Measurements from ENCODE around the gene FOXP1.

The FOXP1 gene

DNA sequence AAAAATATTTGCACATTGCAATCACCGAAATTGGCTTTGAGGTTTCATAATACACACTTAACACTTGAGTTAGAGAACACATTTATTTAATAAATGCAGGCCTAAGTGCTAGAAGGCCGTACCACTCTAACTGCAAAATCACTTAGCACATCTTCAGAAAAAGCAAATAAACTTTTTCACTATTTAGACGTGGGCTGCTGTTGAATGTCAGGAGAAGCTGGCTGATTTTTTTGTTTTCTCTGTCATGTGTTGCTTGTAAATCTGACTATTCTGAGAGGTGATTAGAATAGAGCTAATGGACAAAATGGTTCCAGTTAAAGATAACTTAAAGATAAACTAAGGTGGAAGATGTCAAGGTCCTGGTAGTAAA lies 265.1 kb downstream of the FOXP1 start:
- no peak for DNase-seq

DNA sequence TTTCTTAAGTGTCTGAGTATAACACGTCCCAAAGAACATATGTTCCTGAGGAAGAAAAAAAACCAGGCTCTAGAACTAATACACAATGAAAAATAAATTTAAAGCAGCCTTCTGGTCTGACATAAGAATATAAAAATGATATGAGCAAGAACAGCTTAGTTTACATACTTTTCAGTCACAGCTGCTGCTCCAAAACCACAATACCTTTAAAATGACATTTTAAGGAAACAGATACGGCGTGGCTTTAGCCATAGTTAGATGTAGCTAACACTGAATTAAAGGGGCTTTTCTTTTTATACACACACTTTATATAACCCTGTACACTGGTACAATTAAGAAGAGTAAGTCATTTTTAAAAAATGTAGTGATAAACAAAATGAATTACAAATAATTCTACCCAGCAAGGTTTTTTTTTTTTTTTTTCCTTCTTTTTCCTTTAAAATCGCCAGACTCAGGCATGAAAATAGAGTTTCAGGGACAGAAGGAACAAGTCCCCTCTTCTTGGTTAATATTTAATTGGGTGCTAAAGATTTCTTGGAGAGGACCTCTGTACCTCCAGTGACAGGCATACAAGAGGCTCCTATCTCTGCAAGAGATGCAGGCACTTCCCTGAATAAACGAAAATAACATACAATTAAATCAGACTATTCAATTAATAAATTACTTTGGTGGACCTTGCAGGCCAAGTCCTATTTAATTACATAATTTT lies 265.6 kb downstream of the FOXP1 start:
- DNase-seq, result no peak

DNA sequence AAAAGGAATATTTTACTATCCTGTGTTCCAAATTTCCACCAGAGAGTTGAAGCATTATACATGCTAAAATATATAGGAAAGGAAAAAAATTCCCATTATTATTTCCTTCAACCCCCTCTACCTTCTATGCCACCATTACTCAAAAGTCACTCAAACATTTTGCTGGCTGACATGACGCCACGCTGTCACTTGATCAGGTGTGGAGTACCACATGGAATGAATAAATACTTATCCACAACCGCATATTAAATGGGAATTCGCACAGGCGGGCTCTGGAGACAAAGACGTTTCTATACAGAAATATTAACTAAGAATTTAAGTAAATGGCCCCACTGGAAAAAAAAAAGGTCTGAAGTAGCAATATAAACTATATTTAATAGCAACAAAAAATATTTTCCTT lies 266.4 kb downstream of the FOXP1 start:
- no peak for DNase-seq

DNA sequence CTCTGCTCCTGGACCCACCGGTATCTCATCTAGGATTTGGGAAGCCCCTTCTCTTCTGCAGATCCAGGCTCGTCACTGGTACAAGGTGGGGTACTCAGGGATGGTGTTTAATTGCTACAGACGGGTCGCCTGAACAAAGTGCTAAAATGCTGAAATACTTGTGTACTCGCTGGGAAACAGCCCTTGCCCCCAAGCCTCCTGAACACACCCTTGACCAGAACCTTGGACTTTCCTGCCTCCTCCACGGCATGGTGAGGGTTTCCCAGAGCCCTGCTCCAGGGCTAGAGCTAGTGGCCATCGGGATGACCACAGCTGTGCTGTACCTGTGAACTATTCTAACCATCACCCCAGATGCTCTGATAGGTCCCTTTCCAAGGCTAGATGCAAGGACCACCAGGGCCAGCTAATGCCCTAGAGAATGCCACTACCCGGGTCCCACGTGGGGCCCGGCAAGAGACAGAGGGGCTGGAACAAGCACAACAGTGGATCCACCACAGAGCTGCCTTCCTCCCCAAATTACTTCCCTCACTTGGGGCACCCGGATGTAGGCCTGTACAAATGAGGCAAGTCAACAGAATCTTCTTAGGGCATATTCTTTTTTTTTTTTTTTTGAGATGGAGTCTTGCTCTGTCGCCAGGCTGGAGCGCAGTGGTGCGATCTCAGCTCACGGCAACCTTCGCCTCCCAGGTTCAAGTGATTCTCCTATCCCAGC lies 267.3 kb downstream of the FOXP1 start:
- DNase-seq, result no peak

DNA sequence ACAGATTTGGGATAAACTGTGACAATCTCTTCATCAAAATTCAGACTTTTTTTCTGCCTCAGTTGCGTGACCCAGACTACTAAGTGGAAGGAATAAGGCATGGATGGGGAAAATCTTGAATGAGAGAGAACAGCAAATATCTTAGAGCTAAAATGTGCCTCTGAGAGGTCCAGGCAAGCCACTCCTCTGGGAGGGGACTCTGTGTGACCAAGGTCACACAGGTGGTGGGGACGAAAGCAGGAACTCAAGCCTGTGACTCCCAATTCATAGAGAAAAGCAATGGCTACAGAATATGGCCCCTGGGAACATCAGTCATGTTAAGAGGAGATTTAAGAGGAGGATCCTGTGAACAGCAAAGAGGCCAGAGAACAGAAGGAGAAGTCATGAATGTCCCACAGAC lies 268.1 kb downstream of the FOXP1 start:
- DNase-seq, result no peak

DNA sequence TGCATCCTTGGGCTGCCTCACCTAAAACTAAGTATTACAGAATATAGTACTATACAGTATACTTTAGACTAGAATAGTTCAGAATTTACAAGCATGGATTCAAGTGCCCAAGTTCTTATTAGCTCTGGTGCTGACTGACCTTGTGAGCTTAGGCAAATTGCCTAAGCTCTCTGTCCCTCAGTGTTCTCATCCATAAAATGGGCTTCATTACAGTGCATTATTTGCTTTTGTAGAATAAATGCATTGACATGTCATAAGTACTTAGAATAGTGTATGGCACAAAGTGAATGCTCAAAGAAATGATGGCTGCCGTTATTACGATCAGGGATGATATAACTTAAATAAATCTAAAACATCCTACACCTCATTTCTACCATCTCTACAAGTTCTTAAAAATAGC lies 269.7 kb downstream of the FOXP1 start:
- DNase-seq, result no peak

DNA sequence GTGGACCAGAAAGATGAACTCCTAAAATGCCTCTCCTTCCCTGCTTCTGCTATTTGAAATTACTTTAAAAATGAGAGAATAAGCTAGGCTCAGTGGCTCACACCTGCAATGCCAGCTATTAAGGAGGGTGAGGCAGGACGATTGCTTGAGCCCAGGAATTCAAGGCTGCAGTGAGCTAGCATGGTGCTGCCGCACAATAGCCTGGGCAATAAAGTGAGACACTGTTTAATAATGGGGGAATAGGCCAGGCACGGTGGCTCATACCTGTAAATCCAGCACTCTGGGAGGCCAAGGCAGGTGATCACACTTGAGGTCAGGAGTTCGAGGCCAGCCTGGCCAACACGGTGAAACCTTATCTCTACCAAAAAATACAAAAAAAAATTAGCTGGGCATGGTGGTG lies 271.1 kb downstream of the FOXP1 start:
- no peak for DNase-seq

DNA sequence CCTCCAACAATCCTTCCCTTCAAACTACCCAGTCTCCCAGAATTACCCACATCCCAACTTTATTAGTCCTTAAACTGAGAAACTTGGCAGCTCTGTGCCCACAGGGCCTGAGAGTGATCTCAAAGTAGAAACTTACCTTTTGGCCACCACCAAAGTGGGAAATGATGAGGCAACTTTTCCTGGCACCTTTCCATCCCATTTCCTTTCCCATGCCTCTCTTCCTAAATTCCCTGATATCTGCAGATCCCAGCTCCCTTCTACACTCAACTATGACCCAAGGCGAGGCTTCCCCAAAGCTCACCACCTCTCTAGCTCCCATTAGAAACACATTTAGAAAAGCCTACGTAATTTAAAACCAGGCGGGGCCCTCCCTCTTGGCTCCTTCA lies 271.9 kb downstream of the FOXP1 start:
- DNase-seq, result no peak

DNA sequence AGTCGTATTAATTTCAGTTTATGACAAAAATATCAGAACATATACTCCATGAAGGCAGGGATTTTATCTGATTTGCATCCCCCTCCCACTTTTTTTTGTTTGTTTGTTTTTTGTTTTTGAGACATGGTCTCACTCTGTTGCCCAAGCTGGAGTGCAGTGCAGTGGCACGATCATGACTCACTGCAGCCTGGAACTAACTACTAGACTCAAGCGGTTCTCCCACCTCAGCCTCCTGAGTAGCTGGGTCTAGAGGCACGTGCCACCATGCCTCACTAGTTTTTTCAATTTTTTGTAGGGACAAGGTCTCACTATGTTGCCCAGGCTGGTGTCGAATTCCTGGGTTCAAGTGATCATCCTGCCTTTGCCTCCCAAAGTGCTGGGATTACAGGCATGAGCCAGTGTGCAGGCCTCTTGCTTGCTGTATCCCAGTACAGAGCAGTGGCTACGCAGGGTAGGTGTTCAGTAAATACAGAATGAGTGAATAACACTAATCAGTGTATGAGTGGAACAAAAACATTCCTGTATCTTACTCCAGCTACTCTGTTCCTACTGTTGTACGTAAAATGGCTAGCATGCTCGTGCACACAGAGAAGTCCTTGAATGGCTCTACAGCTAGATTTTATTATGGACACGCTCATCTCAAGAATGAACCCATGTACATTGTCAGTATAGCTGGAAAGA lies 272.4 kb downstream of the FOXP1 start:
- no peak for DNase-seq

DNA sequence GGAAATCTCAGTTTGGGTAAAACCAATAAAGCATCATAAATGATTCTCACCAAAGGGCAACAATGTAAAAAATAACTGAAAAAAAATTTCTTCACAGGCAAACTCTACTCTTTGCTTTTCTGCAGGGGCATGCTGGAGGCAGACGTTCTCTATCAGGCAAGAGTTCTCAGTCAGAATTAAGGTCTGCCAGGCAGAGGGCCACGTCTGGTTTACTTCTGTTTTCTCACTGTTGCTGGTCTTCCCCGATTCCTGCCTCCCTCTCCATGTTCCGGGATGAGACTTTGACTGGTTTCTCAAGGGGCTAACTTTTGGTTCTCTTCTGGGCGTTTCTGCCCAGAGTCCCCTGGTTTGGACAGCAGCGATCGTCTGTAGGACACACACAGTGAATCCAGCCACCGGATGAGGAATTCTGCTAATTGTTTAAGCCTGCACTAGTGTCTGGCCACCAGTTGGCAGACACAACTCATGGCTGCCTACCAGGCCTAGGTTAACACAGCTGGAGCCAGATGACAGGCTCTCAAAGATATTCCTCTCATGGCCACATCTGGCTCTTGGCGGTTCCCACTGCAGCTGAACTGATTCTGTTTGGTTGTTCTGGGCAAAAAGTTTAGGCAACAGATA lies 273.1 kb downstream of the FOXP1 start:
- DNase-seq, result no peak

DNA sequence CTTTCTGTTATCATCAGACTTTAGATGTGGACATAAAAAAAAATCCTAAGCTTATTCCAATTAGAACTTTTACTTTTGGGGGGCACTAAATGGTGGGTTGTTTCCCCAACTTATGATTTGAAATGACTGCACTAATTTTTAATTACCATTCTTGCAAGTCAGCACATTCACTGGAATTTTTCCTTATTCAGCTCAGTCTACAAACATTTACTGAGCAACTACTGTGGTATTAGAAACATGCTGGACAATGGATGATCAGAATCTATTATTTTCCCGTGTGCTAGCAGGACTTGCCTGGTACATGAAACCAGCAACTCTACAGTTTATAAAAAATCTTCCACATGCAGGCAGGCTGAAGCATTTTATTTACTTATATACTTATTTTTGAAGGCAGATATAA lies 273.6 kb downstream of the FOXP1 start:
- no peak for DNase-seq

DNA sequence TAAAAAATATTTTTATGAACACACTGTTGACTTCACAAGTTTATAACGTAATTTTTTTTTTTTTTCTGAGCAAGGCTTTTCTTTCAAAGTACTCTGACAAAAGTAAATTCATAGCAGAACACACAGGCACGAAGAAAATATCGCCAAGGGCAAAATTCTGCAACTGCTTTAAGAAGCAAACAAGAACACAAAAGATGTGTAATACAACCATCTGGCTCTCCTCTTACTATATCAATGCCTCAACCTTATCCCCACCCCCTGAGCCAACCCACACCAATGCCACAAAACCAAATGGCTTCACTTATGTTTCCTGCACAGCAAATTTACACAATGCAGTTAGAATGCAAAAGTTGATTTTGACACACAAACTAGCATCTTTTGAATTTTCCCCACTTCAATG lies 274.2 kb downstream of the FOXP1 start:
- no peak for DNase-seq

DNA sequence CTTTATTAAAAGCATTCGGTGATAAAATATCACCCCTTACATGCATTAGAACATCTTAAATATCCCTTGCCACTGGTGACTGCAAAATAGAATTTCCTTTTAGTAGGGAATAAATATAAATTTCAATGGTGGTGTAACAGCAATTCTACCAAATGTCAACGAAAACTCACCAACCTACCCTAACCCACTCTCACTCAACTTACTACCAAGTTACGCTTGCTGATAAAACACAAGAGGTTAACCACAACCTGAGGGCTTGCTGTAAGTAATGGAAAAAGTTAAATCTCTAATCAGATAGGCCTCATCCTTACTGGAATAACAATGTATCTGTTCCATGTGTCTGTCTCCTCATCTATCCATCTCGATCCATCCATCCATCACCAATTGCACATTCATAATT lies 274.7 kb downstream of the FOXP1 start:
- DNase-seq, result no peak

DNA sequence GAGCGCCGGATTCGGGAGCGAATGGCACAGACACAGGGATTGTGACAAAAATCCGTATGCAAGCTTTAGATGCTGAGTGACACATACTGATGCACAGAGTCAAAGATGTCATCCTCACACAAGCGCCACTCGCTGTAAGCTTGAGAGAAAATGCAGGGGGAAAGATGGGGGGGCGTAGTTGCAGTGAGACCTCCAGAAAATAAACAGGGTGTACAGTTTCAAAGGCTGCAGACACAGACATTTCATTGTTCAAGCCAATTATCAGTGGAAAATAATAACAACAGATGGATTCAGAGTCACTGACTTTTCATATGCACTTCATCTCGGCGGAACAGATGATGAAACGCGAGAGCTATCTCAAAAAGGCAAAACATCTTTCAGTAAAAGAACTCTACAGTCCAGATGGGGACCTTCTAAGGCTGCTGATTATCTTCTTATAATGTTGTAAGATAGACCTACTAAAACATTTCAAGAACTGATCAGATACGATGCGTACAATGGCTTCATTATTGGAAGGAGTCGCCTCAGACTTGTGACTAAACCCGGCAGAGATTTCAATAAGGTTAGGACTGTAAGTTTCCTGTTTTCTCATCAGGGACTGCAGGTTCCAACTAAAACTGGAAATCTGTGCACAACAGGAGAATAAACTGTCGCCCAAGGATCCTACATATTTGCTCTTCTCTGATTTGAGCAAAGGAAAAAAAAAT lies 275.4 kb downstream of the FOXP1 start:
- DNase-seq, result no peak

DNA sequence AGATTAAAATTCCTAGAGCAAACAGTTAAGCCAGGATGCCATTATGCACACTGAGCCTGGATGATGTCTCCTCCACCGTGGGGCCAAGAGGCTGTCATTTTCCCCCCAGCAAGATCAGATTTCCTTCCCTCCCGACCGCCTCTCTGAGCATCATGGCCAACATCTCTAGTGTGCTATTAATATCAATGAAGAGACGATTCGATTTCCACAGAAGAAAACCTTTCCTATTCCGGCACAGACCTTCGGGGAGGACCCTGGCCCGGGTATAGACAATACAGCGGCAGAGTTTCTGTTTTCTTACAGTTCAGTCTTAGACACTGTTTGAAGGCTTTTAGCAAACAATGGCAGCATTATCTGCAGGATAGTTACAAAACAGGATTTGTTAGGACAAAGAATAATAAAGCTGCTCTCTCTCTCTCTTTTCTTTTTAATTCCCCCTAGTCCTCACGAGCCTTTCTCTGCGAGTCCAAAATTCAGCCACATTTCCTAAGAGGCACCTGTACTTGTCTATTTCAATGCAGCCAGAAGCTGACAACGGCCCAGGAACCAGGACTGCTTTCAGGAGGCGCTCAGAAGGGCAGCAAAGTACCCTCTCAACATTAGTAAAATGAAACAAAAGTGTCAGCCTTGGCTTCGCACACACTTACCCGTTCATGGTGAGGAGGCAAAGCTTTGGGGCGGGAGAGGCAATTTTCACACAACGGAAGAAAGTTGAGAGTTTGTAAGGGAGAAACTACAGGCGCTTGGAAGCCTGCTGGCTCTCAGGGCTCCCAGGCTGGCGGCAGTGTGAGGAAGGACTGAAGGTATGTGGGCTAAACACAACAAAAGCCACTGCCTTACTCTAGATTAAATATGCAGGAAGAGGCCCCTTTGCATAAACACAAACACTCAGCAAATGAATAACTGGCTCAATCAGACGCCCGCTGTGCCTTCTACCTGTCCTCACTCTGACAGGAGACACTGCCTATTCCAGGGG lies 278.0 kb downstream of the FOXP1 start:
- DNase-seq, result peak; percentile 62

DNA sequence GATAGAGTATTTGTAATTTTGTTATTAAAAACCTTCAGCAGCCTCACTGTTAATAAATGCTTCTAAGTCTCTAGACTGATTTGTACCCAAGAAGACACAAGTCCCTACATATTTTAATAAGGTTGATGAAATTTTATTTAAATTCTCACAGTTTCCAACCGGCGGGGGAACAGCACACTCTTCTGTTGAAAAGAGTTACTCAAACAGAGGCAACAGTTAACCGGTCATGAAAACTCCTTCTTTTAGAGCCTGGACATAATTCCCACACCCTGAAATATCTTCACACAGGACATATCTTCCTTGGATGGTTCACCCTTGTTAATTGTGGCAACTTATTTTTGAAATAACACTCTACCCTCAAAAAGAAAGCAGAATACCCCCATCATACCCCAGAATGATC lies 278.8 kb downstream of the FOXP1 start:
- DNase-seq, result peak; percentile 35

DNA sequence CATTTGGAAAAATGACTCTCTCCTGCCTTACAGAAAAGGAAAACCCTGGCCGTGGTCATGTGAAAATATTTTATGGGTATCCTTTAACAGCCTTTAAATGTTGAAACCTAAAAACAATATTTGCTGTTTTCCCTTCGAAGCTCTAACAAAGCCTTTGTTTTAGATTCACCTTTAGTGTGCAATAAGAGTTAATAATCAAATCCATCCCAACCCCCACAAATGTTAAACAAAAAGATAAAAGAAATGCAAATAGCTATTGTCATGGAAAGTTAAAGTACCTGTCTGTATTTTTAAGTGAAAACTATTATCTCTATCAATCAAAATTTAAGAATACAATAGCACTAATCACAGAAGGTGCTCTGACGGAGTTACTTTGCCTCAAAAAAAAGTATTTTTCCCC lies 279.3 kb downstream of the FOXP1 start:
- DNase-seq, result no peak

DNA sequence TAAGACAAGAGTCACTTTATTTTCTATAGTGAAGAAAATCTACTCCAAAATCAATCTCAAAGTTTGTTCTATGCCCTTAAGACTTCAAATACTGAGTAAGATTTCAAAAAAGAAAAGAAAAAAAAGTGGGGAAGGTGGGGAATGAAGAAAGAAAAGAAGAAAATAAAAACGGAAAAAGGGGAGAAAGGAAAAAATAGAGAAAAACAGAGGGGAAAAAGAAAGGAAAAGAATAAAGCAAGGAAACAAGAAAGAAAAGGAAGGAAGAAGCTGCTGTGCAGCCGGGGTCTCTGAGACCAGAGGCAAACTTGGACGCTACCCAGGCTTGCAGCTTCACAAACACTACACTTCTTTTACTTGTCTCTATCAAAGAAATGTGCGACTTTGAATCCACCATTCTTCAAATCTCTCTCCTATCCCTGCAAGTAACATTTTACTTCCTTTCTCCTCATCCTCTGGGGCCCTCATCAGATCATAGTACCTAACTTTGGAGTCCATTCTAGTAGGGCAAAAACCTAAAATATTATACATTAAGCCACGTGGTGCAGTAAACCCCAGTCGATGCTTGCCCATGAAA lies 279.8 kb downstream of the FOXP1 start:
- DNase-seq, result no peak

DNA sequence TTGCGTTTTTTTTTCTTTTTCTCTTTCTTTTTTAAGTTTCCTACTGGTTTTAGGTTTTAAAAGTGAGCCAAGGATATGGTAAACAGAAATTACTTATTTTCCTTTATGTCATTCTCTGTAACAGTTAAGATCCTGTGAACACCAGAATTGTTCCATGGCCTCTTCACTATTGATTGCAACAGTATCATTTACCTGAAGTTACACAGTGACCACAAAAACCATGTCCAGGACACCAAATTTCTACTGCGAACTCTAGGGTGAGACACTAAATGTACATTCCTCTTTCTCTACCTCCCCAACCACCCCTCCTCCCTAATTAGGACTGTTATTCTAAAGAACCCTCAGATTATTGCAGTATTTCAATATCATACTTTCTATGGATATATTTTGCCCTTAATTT lies 280.9 kb downstream of the FOXP1 start:
- no peak for DNase-seq

DNA sequence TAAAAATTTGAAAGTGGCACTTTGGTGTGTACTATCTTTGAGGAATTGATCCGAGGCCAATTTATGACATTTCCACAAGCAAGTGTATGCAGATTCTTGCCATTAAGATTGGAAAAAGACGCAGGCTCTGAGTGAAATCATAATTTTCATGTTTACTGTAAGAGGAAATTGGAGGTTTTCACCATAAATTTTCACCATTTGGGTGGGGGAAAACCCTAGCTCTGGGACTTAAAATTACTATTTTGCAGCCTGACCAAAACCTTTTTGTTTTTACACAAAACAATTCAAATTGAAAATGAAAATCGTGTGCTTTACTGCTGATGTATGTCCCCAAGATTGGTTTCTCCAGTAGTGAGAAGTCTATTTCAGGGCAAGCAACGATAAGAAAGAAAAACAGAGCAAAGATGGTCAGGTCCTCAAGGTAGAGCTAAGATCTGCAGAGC lies 282.6 kb downstream of the FOXP1 start:
- DNase-seq, result no peak

DNA sequence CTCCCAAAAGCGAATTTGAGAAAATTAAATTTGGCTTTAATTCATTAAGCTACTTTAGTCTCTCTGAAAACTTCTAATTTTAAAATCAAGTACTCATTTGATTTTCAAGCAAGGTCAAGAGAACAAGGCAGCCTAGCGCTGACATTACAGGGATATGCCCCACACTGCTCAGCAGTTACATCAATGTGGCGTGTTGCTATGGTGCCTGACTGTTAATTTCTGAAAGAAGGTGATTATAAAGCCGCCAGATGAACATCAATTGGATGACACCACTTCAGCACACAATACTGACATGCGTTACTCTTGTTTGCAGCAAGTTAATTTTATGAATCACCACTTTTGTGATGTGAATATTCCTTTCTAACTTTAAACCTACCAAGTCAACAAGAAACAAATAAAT lies 284.4 kb downstream of the FOXP1 start:
- DNase-seq, result no peak

DNA sequence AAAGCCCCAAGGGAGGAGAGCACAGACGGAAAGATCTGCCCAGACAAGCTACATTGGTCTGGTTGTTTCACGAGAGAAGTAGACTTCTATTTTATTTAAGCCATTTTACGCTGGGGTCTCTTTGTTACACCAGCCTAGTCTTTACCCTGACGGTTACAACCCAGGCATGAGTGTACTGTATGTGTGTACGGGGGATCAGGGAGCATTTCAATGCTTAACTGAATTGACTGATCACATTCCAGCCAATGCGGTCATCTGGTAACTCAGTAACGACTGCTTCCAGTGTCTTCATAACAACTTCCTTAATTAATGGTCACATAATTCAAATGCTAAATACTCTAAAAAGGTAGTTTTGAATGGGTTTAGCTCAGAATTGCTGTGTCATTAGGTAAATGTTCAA lies 288.6 kb downstream of the FOXP1 start:
- no peak for DNase-seq

All from NCI-H526 treated with DMSO at 0.1 percent for 48 hours (cell line).